Measurements from ENCODE around the gene TSPO. TPM values are rescaled to one million over a fixed set of nuclear protein-coding genes. Genes with fewer than 3 reads are reported as not detected.

The TSPO gene
- total and polyA plus RNA-seq, 2 experiments from 2014 or later: 896 to 970 TPM

GRCh38 chr22:43162412-43163150, 11.2 kb downstream of the TSPO start:
- Histone ChIP-seq H3K79me2 (ENCODE audit: insufficient read depth) (peaks cover 27% of the 10 kb centered on the region), H3K4me1 (ENCODE audit: insufficient read depth) (peaks cover 6% of the 10 kb centered on the region; the same call in 1 of the 2 replicates), H3K9ac (no peak overlapping the region), H4K20me1 (ENCODE audit: insufficient read depth) (no peaks in the 10 kb centered on the region; the same call in 1 of the 2 replicates), H3F3A (ENCODE audit: insufficient read depth) (peaks cover 6% of the 10 kb centered on the region; the same call in 1 of the 2 replicates), H3K27me3 (replicated peaks; ENCODE audit: insufficient read depth) (no peaks in the 10 kb centered on the region), H2AFZ (no peak overlapping the region), H3K4me3 (no peak overlapping the region), H3K27ac (no peak overlapping the region), H3K4me2 (ENCODE audit: unreplicated experiment) (no peak overlapping the region), H3K36me3 (ENCODE audit: low read depth) (peaks cover 17% of the 10 kb centered on the region; the same call in 1 of the 2 replicates), H3K9me3 (ENCODE audit: low read depth) (no peaks in the 10 kb centered on the region), H3K9me2 (ENCODE audit: insufficient read depth) (no peaks in the 10 kb centered on the region)
- TF ChIP-seq EZH2phosphoT487 (IDR thresholded peaks at IDR 0.05; ENCODE audit: insufficient read depth, low read depth) (no peak), EZH2 (IDR thresholded peaks at IDR 0.05; ENCODE audit: insufficient read depth, poor library complexity, severe bottlenecking) (no peak)
- DNase-seq: no peak
- in situ Hi-C loops (cut with MboI): no loop called here
- WGBS, 2 experiments (ENCODE audit: low coverage in 1 of 2, low lambda C conversion rate in 2 of 2, missing lambda C conversion rate in 2 of 2): 96 to 97% methylated on average over 23 to 24 of the region's 24 CpGs

- Histone ChIP-seq H3K79me2 (ENCODE audit: insufficient read depth) (peaks cover 19% of the 10 kb centered on the region), H2AFZ (no peak overlapping the region), H3K4me2 (ENCODE audit: unreplicated experiment) (no peak overlapping the region), H3K9me3 (ENCODE audit: low read depth) (no peaks in the 10 kb centered on the region), H3K4me3 (no peak overlapping the region), H3K36me3 (ENCODE audit: low read depth) (peaks cover 17% of the 10 kb centered on the region; the same call in 1 of the 2 replicates), H3K9ac (no peak overlapping the region), H3K27ac (no peak overlapping the region), H3K9me2 (ENCODE audit: insufficient read depth) (no peaks in the 10 kb centered on the region), H3K4me1 (ENCODE audit: insufficient read depth) (peaks cover 6% of the 10 kb centered on the region; the same call in 1 of the 2 replicates), H4K20me1 (ENCODE audit: insufficient read depth) (no peaks in the 10 kb centered on the region; the same call in 1 of the 2 replicates), H3K27me3 (replicated peaks; ENCODE audit: insufficient read depth) (no peaks in the 10 kb centered on the region), H3F3A (ENCODE audit: insufficient read depth) (peaks cover 6% of the 10 kb centered on the region; the same call in 1 of the 2 replicates)
- in situ Hi-C loops (cut with MboI): no loop called here
- no peak for DNase-seq
- no peak for TF ChIP-seq EZH2 (IDR thresholded peaks at IDR 0.05; ENCODE audit: insufficient read depth, poor library complexity, severe bottlenecking)
- no peak for TF ChIP-seq EZH2phosphoT487 (IDR thresholded peaks at IDR 0.05; ENCODE audit: insufficient read depth, low read depth)
- 75 to 81% methylated on average over 14 to 17 of the region's 18 CpGs for WGBS, 2 experiments (ENCODE audit: low coverage in 1 of 2, low lambda C conversion rate in 2 of 2, missing lambda C conversion rate in 2 of 2)
These were observed 12.0 kb downstream of the TSPO start for GRCh38 chr22:43163241-43163795.

- Histone ChIP-seq H3F3A (ENCODE audit: insufficient read depth) (peaks cover 6% of the 10 kb centered on the region; the same call in 1 of the 2 replicates), H3K4me3 (no peak overlapping the region), H4K20me1 (ENCODE audit: insufficient read depth) (no peaks in the 10 kb centered on the region), H3K36me3 (ENCODE audit: low read depth) (peaks cover 17% of the 10 kb centered on the region; the same call in 1 of the 2 replicates), H3K9ac (no peak overlapping the region), H3K9me2 (ENCODE audit: insufficient read depth) (no peaks in the 10 kb centered on the region), H3K79me2 (ENCODE audit: insufficient read depth) (0 out of 2 replicates have a peak, but pooled peaks cover 11% of the 10 kb centered on the region), H3K27me3 (replicated peaks; ENCODE audit: insufficient read depth) (no peaks in the 10 kb centered on the region), H3K27ac (no peak overlapping the region), H3K4me2 (ENCODE audit: unreplicated experiment) (no peak overlapping the region), H2AFZ (no peak overlapping the region), H3K9me3 (ENCODE audit: low read depth) (no peaks in the 10 kb centered on the region), H3K4me1 (ENCODE audit: insufficient read depth) (peaks cover 6% of the 10 kb centered on the region; the same call in 1 of the 2 replicates)
- WGBS, 2 experiments (ENCODE audit: low coverage in 1 of 2, low lambda C conversion rate in 2 of 2, missing lambda C conversion rate in 2 of 2): 31 to 37% methylated on average over 16 of the region's 16 CpGs
- in situ Hi-C loops (cut with MboI): no loop called here
- TF ChIP-seq EZH2 (IDR thresholded peaks at IDR 0.05; ENCODE audit: insufficient read depth, poor library complexity, severe bottlenecking) (no peak), EZH2phosphoT487 (IDR thresholded peaks at IDR 0.05; ENCODE audit: insufficient read depth, low read depth) (no peak)
- DNase-seq: peak; percentile 19
These were observed 13.3 kb downstream of the TSPO start for GRCh38 chr22:43164636-43165035.

- Histone ChIP-seq H3K4me2 (ENCODE audit: unreplicated experiment) (no peak overlapping the region), H3K27ac (no peak overlapping the region), H3K36me3 (ENCODE audit: low read depth) (peaks cover 14% of the 10 kb centered on the region; the same call in 1 of the 2 replicates), H2AFZ (no peak overlapping the region), H3K27me3 (replicated peaks; ENCODE audit: insufficient read depth) (no peaks in the 10 kb centered on the region), H3K9me3 (ENCODE audit: low read depth) (no peaks in the 10 kb centered on the region), H3K79me2 (ENCODE audit: insufficient read depth) (no peaks in the 10 kb centered on the region), H3F3A (ENCODE audit: insufficient read depth) (peaks cover 6% of the 10 kb centered on the region; the same call in 1 of the 2 replicates), H3K9ac (no peak overlapping the region), H3K4me3 (no peak overlapping the region), H3K4me1 (ENCODE audit: insufficient read depth) (peaks cover 6% of the 10 kb centered on the region; the same call in 1 of the 2 replicates), H4K20me1 (ENCODE audit: insufficient read depth) (no peaks in the 10 kb centered on the region), H3K9me2 (ENCODE audit: insufficient read depth) (no peaks in the 10 kb centered on the region)
- DNase-seq: no peak
- in situ Hi-C loops (cut with MboI): no loop called here
- TF ChIP-seq EZH2 (IDR thresholded peaks at IDR 0.05; ENCODE audit: insufficient read depth, poor library complexity, severe bottlenecking): no peak
- TF ChIP-seq EZH2phosphoT487 (IDR thresholded peaks at IDR 0.05; ENCODE audit: insufficient read depth, low read depth): no peak
- 92 to 93% methylated on average over 23 of the region's 23 CpGs for WGBS, 2 experiments (ENCODE audit: low coverage in 1 of 2, low lambda C conversion rate in 2 of 2, missing lambda C conversion rate in 2 of 2)
These were observed 15.0 kb downstream of the TSPO start for GRCh38 chr22:43166132-43166930.

Measured in GM23248 (cell line).